C4-2B (cell line): ENCODE measurements around the gene TOPAZ1.

ENCODE experiments used
- H3K27ac ChIP-seq: fragments of 450-650 bp; 2 replicates; pipeline ENCODE4 v1.5.1; 2017
- ZFX ChIP-seq: fragments of 450-650 bp; IDR thresholded peaks from 2 replicates; pipeline ENCODE4 v1.6.1; 2017
- TF ChIP-seq, protein P1 (sequence below): fragments of 450-650 bp; conservative IDR thresholded peaks from 2 replicates; pipeline ENCODE4 v1.5.1; 2017; ENCODE audit warnings: mild to moderate bottlenecking

Gene TOPAZ1

DNA sequence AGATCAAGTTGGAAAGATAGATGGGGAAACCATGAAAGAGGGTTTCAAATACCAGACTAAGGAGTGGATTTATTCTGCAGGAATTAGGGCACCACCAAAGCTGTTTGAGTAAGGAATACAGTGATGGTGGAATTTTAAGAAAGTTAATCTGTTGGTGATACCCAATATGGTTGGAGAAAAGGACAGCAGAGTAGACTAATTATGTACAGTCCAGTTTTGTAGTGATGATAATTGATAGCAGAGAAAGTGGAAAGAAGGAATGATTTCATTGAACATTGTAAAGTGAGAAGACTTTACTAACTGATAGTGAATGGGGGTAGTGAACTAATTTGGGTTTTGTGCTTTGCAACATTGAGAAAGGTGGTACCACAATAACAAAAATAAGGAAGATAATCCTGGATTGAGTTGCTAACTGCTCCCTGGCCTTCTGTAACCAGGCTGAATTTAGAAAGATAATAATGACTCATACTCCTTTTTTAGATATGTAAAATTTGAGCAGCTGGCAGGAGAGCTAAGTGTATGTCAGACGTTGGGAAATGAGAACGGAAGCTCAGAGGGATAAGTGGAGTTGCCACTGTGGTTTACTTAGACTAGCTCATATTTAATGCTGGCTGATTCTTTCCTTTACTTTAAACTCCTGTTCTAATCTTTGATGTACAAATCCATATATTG, 113.8 kb downstream of the TOPAZ1 start:
- H3K27ac ChIP-seq, result no peak overlapping the region
- no peak for TF ChIP-seq ZFX
- TF ChIP-seq, protein P1, sequence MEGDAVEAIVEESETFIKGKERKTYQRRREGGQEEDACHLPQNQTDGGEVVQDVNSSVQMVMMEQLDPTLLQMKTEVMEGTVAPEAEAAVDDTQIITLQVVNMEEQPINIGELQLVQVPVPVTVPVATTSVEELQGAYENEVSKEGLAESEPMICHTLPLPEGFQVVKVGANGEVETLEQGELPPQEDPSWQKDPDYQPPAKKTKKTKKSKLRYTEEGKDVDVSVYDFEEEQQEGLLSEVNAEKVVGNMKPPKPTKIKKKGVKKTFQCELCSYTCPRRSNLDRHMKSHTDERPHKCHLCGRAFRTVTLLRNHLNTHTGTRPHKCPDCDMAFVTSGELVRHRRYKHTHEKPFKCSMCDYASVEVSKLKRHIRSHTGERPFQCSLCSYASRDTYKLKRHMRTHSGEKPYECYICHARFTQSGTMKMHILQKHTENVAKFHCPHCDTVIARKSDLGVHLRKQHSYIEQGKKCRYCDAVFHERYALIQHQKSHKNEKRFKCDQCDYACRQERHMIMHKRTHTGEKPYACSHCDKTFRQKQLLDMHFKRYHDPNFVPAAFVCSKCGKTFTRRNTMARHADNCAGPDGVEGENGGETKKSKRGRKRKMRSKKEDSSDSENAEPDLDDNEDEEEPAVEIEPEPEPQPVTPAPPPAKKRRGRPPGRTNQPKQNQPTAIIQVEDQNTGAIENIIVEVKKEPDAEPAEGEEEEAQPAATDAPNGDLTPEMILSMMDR, result no peak

GRCh38 chr3:44359146-44359751, 117.6 kb downstream of the TOPAZ1 start:
- H3K27ac ChIP-seq, result no peak overlapping the region
- TF ChIP-seq ZFX, result no peak

- no peak overlapping the region for H3K27ac ChIP-seq
- TF ChIP-seq, protein P1, result no peak
- no peak for TF ChIP-seq ZFX
Observed at GRCh38 chr3:44363591-44363990, 121.9 kb downstream of the TOPAZ1 start.

- TF ChIP-seq, protein P1, result no peak
- H3K27ac ChIP-seq, result no peak overlapping the region
Observed at GRCh38 chr3:44365952-44366351, 124.3 kb downstream of the TOPAZ1 start.

GRCh38 chr3:44375450-44375849, 133.8 kb downstream of the TOPAZ1 start:
- no peak overlapping the region for H3K27ac ChIP-seq
- TF ChIP-seq, protein P1, result no peak
- TF ChIP-seq ZFX, result no peak
